Muscle layer of colon (tissue), 2 donors: ENCODE data around the gene FANCE.
"Not testable (repeated sequence)": the region's sequence is repeated elsewhere in the genome, so short reads cannot be mapped to it uniquely, and the experiment has no call there.

Source experiments
- H3K27ac ChIP-seq: one replicate; pipeline ENCODE4 v1.7.0; 2013; ENCODE audit warnings: low read depth, mild to moderate bottlenecking, low read length, moderate library complexity
- H3K27me3 ChIP-seq, 2 donors: one replicate each; pipeline ENCODE4 v1.7.0; 2013; ENCODE audit warnings: low read length in 2 of 2, mild to moderate bottlenecking in 2 of 2; ENCODE audit not compliant: insufficient read depth in 2 of 2, control insufficient read depth in 1 of 2
- H3K36me3 ChIP-seq: one replicate; pipeline ENCODE4 v1.7.0; 2013; ENCODE audit warnings: mild to moderate bottlenecking, low read length; ENCODE audit not compliant: insufficient read depth
- H3K4me1 ChIP-seq: one replicate; pipeline ENCODE4 v1.7.0; 2013; ENCODE audit warnings: mild to moderate bottlenecking, low read length; ENCODE audit not compliant: insufficient read depth
- H3K4me3 ChIP-seq, 2 donors: one replicate each; pipeline ENCODE4 v1.7.0; 2013; ENCODE audit warnings: low read length in 2 of 2, low read depth in 1 of 2, mild to moderate bottlenecking in 1 of 2, moderate library complexity in 1 of 2
- H3K9ac ChIP-seq: one replicate; pipeline ENCODE4 v1.7.0; 2013; ENCODE audit warnings: low read length
- H3K9me3 ChIP-seq: one replicate; pipeline ENCODE4 v1.7.0; 2013; ENCODE audit warnings: mild to moderate bottlenecking, low read length
- donor health status: abdominal sarcoma.
- donor health status: Adenocarcinoma of cecum.

The FANCE gene

DNA sequence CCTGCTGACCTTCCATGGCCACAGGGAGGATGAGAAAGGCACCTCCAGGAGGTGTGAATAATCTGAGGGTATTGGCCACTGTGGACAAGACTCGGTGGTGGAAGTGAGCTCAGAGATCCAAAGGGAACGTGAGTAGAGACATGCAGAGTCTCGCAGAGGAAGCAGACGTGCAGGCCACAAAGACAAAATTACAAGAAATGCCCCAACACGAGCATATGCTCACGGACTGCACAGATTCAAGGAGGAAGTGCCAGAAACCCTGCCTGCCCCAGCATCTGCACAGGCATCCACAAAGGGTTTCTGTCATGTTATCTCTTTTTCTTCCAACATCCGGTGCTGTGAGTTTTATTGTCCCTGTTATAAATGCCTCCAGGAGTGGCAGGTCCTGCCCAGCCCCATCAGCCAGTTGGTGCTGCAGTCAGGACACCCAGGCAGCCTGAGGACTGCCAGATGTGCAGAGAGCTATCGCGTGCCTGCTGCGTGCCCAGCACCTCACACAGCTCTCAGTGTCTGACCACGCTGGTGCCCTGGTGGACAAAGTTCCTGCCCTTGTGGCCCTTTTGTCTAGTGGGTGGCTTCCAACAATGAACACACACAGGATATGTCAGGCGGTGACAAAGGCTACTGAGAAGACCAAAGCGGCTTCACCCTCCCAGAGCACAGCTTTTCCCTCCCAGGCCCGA is 34.0 kb upstream of the FANCE start:
- H3K4me3 ChIP-seq, result no peak overlapping the region
- peaks cover 14% of the 10 kb centered on the region for H3K4me1 ChIP-seq
- no peaks in the 10 kb centered on the region for H3K9me3 ChIP-seq
- peaks cover 20% of the 10 kb centered on the region for H3K36me3 ChIP-seq
- H3K27me3 ChIP-seq, result no peaks in the 10 kb centered on the region
- no peak overlapping the region for H3K27ac ChIP-seq
- no peak overlapping the region for H3K9ac ChIP-seq

DNA sequence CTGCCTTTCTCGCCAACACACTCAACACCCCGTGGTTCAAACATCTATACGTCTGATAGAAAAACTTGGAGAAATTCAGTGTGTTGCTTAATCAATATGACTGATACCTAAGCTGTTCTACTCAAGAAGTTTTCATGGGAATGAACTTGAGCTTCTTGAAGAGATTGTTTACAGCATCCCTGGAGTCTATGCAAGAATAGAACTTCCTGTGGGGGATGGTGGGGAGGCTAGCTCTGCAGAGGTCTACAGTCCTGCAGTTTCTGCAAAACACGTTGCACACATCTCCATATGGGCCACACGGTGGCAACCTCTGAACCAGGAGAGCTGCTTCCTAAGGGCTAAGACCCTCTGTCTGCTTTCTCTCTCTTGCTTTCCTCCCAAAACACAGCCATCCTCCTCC is 32.7 kb upstream of the FANCE start:
- H3K27me3 ChIP-seq, result no peaks in the 10 kb centered on the region
- H3K4me1 ChIP-seq, result peaks cover 12% of the 10 kb centered on the region
- H3K9ac ChIP-seq, result no peak overlapping the region
- no peaks in the 10 kb centered on the region for H3K9me3 ChIP-seq
- H3K4me3 ChIP-seq, result no peak overlapping the region
- no peak overlapping the region for H3K27ac ChIP-seq
- H3K36me3 ChIP-seq, result peaks cover 28% of the 10 kb centered on the region

DNA sequence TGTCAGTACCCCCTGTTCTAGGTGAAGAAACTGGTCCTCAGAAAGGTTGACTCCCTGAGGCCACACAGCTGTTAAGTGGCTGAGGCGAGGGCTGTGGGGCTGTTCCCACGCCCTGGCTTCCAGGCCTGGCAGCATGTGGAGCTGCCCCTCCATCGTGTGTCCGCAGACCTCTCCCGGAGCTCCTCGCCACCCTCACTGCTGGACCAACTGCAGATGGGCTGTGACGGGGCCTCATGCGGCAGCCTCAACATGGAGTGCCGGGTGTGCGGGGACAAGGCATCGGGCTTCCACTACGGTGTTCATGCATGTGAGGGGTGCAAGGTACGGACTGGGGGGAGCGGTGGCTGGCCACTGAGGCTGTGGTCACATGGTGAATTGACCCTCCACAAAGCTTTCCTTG is 32.2 kb upstream of the FANCE start:
- H3K36me3 ChIP-seq, result peaks cover 31% of the 10 kb centered on the region
- H3K27me3 ChIP-seq, result no peaks in the 10 kb centered on the region
- no peak overlapping the region for H3K4me3 ChIP-seq
- no peak overlapping the region for H3K9ac ChIP-seq
- H3K4me1 ChIP-seq, result peaks cover 7% of the 10 kb centered on the region
- H3K9me3 ChIP-seq, result no peaks in the 10 kb centered on the region
- H3K27ac ChIP-seq, result no peak overlapping the region

DNA sequence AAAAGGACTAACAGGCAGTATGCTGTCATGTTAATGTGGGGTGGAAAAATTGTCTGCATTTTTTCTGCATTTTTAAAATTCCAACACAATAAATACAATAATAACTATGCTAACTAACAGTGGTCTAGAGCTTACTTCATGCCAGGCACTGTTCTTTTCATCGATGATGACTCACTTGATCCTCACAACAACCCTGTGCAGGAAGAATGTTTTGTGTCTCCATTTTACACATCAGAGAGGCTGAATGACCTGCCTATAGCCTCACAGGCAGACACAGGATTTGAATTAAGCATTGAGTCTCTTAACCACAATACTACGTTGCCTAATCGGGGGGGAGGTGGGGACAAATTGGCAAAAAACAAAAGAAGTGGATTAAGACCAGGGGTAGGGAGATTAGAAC is 26.9 kb upstream of the FANCE start:
- no peak overlapping the region for H3K27ac ChIP-seq
- no peak overlapping the region for H3K4me3 ChIP-seq
- no peaks in the 10 kb centered on the region for H3K27me3 ChIP-seq
- no peaks in the 10 kb centered on the region for H3K4me1 ChIP-seq
- H3K9me3 ChIP-seq, result no peaks in the 10 kb centered on the region
- peaks cover 39% of the 10 kb centered on the region for H3K36me3 ChIP-seq
- H3K9ac ChIP-seq, result no peak overlapping the region

DNA sequence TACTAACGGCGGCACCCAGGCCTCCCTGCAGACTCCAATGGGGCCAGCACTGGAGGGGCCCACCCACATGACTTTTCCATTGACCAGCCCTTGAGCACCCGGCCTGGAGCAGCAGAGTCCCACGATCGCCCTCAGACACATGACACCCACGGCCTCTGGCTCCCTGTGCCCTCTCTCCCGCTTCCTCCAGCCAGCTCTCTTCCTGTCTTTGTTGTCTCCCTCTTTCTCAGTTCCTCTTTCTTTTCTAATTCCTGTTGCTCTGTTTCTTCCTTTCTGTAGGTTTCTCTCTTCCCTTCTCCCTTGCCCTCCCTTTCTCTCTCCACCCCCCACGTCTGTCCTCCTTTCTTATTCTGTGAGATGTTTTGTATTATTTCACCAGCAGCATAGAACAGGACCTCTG is 26.1 kb upstream of the FANCE start:
- Histone ChIP-seq H3K27ac (no peak overlapping the region), H3K36me3 (peaks cover 39% of the 10 kb centered on the region)

DNA sequence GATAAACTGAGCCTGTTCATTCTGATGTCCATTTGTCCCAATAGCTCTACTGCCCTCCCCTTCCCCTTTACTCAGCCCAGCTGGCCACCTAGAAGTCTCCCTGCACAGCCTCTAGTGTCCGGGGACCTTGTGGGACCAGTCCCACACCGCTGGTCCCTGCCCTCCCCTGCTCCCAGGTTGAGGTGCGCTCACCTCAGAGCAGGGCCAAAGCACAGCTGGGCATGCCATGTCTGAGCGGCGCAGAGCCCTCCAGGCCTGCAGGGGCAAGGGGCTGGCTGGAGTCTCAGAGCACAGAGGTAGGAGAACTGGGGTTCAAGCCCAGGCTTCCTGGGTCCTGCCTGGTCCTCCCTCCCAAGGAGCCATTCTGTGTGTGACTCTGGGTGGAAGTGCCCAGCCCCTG is 24.7 kb upstream of the FANCE start:
- H3K9ac ChIP-seq, result no peak overlapping the region
- no peaks in the 10 kb centered on the region for H3K27me3 ChIP-seq
- no peaks in the 10 kb centered on the region for H3K4me1 ChIP-seq
- H3K4me3 ChIP-seq, result no peak overlapping the region
- no peaks in the 10 kb centered on the region for H3K9me3 ChIP-seq
- H3K36me3 ChIP-seq, result peaks cover 30% of the 10 kb centered on the region
- H3K27ac ChIP-seq, result no peak overlapping the region

More for the DNA sequence above, 26.1 kb upstream of the FANCE start:
- Histone ChIP-seq H3K9ac (no peak overlapping the region), H3K4me3 (no peak overlapping the region), H3K9me3 (no peaks in the 10 kb centered on the region), H3K4me1 (no peaks in the 10 kb centered on the region), H3K27me3 (no peaks in the 10 kb centered on the region)

DNA sequence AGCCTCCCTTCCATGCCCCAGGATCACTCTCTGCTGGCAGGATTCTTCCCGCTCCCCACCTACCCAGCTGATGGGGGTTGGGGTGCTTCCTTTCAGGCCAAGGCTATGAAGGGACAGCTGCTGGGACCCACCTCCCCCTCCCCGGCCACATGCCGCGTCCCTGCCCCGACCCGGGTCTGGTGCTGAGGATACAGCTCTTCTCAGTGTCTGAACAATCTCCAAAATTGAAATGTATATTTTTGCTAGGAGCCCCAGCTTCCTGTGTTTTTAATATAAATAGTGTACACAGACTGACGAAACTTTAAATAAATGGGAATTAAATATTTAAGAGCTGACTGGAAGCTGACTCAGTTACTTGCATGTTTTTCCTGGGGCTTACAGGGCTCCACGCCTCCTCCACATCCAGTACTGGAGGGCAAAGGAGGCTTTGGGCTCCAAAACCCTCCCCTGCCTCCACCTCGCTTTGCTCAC is 24.3 kb upstream of the FANCE start:
- Histone ChIP-seq H3K9me3 (no peaks in the 10 kb centered on the region), H3K27ac (no peak overlapping the region), H3K27me3 (no peaks in the 10 kb centered on the region), H3K9ac (no peak overlapping the region), H3K36me3 (peaks cover 27% of the 10 kb centered on the region), H3K4me1 (no peaks in the 10 kb centered on the region), H3K4me3 (no peak overlapping the region)

DNA sequence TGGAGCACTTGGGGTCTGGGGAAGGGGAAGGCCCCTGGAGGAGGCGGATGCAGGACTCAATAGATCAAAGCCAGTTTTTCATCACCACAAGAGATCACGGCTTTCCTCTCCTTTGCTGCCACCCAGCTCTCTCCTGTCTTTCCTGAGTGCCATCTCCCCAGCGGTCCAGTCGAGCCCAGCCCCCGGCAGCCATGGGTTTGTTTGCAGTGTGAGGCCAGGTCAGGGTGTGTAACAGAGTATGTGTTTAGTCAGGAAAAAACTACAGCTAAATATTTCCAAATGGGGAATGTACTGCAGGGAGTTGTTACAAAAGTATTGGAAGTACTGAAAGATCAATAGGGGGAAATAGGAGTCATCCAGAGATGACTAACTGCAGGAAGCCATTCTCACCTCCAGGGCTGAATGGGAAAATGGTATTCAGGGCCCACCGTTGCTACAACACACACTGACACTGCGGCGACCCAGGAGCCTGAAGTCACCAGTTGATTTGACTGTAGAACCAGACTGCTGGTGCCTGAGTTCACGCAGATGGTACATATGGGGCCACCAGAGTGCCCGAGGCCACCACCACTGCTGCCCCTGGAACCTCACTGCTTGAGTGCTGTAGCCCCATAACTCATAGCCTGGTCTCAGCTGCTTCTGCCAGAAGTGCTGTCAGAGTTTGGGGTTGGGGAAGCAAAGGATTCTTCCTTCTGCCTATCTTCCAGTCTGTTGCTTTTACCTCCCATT is 23.6 kb upstream of the FANCE start:
- Histone ChIP-seq H3K27me3 (no peaks in the 10 kb centered on the region), H3K9me3 (no peaks in the 10 kb centered on the region), H3K27ac (no peak overlapping the region), H3K36me3 (peaks cover 26% of the 10 kb centered on the region), H3K4me1 (no peaks in the 10 kb centered on the region), H3K9ac (no peak overlapping the region), H3K4me3 (no peak overlapping the region)

DNA sequence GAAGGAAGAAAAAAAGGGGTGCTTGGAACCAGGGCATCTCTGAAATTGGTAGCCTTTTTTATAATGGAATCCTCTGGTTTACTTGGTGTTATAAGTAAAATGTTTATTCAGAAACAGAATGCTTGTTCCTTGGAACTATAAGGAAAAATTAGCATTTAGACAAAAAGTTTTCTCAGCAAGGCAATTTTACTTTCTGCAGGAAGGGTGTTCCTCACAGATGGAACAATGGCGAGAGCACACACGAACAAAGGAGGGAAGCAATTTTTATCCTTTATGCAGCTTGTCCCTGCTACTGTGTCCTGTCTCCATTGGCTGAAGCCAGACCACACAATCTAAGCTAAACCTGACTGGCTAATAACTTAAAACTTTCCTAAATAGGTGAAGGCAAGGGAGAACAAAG is 22.7 kb upstream of the FANCE start:
- no peaks in the 10 kb centered on the region for H3K27me3 ChIP-seq
- H3K36me3 ChIP-seq, result peaks cover 17% of the 10 kb centered on the region
- no peak overlapping the region for H3K9ac ChIP-seq
- no peaks in the 10 kb centered on the region for H3K4me1 ChIP-seq
- no peak overlapping the region for H3K4me3 ChIP-seq
- no peaks in the 10 kb centered on the region for H3K9me3 ChIP-seq
- no peak overlapping the region for H3K27ac ChIP-seq

DNA sequence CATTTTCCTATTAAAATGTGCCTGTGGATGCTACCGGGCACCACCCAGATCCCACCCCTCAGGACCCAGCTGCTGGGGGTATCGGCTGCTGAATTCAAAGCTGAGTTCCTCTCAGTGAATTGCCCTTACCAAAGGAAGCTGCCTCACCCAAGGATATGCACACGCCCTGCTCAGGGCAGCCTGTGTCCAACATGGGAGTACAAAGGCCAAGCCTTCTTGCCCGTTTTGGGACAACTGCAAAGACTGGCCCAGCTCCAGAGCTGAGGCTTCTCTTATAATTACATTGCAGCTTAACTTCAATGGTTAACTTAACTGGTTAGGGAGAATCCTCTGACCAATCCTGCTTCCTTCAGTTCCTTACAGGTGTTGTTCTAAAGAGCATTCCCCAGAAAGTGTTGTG is 19.8 kb upstream of the FANCE start:
- Histone ChIP-seq H3K27ac (no peak overlapping the region), H3K9ac (no peak overlapping the region), H3K9me3 (no peaks in the 10 kb centered on the region), H3K4me1 (peaks cover 8% of the 10 kb centered on the region), H3K36me3 (no peaks in the 10 kb centered on the region), H3K4me3 (no peak overlapping the region), H3K27me3 (no peaks in the 10 kb centered on the region)

DNA sequence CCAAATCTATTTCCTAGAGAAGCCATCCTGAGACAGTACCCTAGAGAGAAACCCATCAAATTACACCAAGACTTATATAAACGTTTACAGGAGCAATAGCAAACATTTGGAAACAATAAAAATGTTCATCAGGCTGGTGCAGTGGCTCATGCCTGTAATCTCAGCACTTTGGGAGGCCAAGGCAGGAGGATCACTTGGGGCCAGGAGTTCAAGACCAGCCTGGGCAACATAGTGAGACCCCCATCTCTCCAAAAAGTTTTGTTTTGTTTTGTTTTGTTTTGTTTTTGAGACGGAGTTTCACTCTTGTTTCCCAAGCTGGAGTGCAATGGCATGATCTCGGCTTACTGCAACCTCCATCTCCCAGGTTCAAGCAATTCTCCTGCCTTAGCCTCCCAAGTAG is 19.4 kb upstream of the FANCE start:
- H3K4me3 ChIP-seq, H3K27me3 ChIP-seq, H3K36me3 ChIP-seq, H3K27ac ChIP-seq, H3K9me3 ChIP-seq, H3K4me1 ChIP-seq, H3K9ac ChIP-seq: not testable (repeated sequence)
